IMR-90 (cell line): ENCODE measurements around the gene LEMD1.

Experiments
- BHLHE40 ChIP-seq: fragments of 150-350 bp; IDR thresholded peaks from 2 replicates; pipeline ENCODE4 v1.6.1; 2016; ENCODE audit warnings: mild to moderate bottlenecking, low read depth, low read length
- CHD1 ChIP-seq: IDR thresholded peaks from 2 replicates; pipeline ENCODE4 v1.6.1; 2012; ENCODE audit warnings: low read depth, low read length, improper control_type of control experiment
- FOS ChIP-seq: fragments of 150-350 bp; IDR thresholded peaks from 2 replicates; pipeline ENCODE4 v1.6.1; 2016; ENCODE audit warnings: low read depth, low read length
- MAFK ChIP-seq: IDR thresholded peaks from 2 replicates; pipeline ENCODE4 v1.6.1; 2012; ENCODE audit warnings: low read depth, low read length, improper control_type of control experiment
- MAZ ChIP-seq: IDR thresholded peaks from 2 replicates; pipeline ENCODE4 v1.6.1; 2012; ENCODE audit warnings: low read depth, mild to moderate bottlenecking, low read length, improper control_type of control experiment, moderate library complexity, borderline replicate concordance
- MXI1 ChIP-seq: IDR thresholded peaks from 2 replicates; pipeline ENCODE4 v1.6.1; 2012; ENCODE audit warnings: low read depth, mild to moderate bottlenecking, low read length, moderate library complexity, borderline replicate concordance
- POLR2A ChIP-seq: IDR thresholded peaks from 2 replicates; pipeline ENCODE4 v1.6.1; 2012; ENCODE audit warnings: mild to moderate bottlenecking, low read depth, low read length
- RAD21 ChIP-seq: IDR thresholded peaks from 2 replicates; pipeline ENCODE4 v1.6.1; 2012; ENCODE audit warnings: low read length, improper control_type of control experiment
- RFX5 ChIP-seq: IDR thresholded peaks from 2 replicates; pipeline ENCODE4 v1.8.0; 2012; ENCODE audit warnings: low read depth, mild to moderate bottlenecking, low read length, moderate library complexity
- TF ChIP-seq, protein P1 (sequence below): conservative IDR thresholded peaks from 2 replicates; pipeline ENCODE4 v1.5.1; 2012; ENCODE audit warnings: mild to moderate bottlenecking, low read depth, low read length, improper control_type of control experiment
- TF ChIP-seq, protein P2 (sequence below): fragments of 150-350 bp; IDR thresholded peaks from 2 replicates; pipeline ENCODE4 v1.6.1; 2016; ENCODE audit warnings: low read depth, mild to moderate bottlenecking, low read length, moderate library complexity, borderline replicate concordance

- TF ChIP-seq CHD1, result no peak
- TF ChIP-seq FOS, result no peak
- no peak for TF ChIP-seq BHLHE40
- TF ChIP-seq, protein P1, sequence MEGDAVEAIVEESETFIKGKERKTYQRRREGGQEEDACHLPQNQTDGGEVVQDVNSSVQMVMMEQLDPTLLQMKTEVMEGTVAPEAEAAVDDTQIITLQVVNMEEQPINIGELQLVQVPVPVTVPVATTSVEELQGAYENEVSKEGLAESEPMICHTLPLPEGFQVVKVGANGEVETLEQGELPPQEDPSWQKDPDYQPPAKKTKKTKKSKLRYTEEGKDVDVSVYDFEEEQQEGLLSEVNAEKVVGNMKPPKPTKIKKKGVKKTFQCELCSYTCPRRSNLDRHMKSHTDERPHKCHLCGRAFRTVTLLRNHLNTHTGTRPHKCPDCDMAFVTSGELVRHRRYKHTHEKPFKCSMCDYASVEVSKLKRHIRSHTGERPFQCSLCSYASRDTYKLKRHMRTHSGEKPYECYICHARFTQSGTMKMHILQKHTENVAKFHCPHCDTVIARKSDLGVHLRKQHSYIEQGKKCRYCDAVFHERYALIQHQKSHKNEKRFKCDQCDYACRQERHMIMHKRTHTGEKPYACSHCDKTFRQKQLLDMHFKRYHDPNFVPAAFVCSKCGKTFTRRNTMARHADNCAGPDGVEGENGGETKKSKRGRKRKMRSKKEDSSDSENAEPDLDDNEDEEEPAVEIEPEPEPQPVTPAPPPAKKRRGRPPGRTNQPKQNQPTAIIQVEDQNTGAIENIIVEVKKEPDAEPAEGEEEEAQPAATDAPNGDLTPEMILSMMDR, result no peak
- TF ChIP-seq RFX5, result no peak
- TF ChIP-seq POLR2A, result no peak
- TF ChIP-seq MXI1, result no peak
- no peak for TF ChIP-seq MAFK
- TF ChIP-seq RAD21, result no peak
- TF ChIP-seq, protein P2, sequence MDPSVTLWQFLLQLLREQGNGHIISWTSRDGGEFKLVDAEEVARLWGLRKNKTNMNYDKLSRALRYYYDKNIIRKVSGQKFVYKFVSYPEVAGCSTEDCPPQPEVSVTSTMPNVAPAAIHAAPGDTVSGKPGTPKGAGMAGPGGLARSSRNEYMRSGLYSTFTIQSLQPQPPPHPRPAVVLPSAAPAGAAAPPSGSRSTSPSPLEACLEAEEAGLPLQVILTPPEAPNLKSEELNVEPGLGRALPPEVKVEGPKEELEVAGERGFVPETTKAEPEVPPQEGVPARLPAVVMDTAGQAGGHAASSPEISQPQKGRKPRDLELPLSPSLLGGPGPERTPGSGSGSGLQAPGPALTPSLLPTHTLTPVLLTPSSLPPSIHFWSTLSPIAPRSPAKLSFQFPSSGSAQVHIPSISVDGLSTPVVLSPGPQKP, result no peak
- TF ChIP-seq MAZ, result no peak
These were observed 34.6 kb upstream of the LEMD1 start for GRCh38 chr1:205456383-205456867.
